Transverse colon (tissue), 4 donors: ENCODE measurements around the gene DAP3. TPM values are rescaled to one million over a fixed set of nuclear protein-coding genes. Genes with fewer than 3 reads are reported as not detected.

Source experiments
- DNase-seq: peaks from one replicate; pipeline ENCODE4 v3.0.0-alpha.2; 2019
- H3K27ac ChIP-seq, 4 donors: fragments of 200-600 bp; sonication (generic); 2 replicates each; pipeline ENCODE4 v1.5.1; 2016 to 2018; ENCODE audit warnings: inconsistent platforms in 4 of 4
- H3K27me3 ChIP-seq: fragments of 200-600 bp; sonication (generic); 2 replicates; pipeline ENCODE4 v1.5.1; 2017; ENCODE audit warnings: inconsistent platforms
- H3K36me3 ChIP-seq, 4 donors: fragments of 200-600 bp; sonication (generic); 2 replicates each; pipeline ENCODE4 v1.5.1; 2017 to 2019; ENCODE audit warnings: inconsistent platforms in 4 of 4
- H3K4me1 ChIP-seq, 4 donors: fragments of 200-600 bp; sonication (generic); 2 replicates each; pipeline ENCODE4 v1.5.1; 2017 to 2020; ENCODE audit warnings: inconsistent platforms in 4 of 4
- H3K4me3 ChIP-seq, 4 donors: fragments of 200-600 bp; sonication (generic); 1 replicate in 1 of 4; 2 replicates in 3 of 4; pipeline versions ENCODE4 v1.5.1 to v1.6.1; 2017 to 2019; ENCODE audit warnings: inconsistent platforms in 4 of 4
- H3K9me3 ChIP-seq, 2 donors: fragments of 200-600 bp; sonication (generic); 2 replicates each; pipeline ENCODE4 v1.5.1; 2017 to 2019; ENCODE audit warnings: inconsistent platforms in 2 of 2
- EP300 ChIP-seq: sonication (generic); formaldehyde crosslinking; IDR thresholded peaks from one replicate; pipeline ENCODE4 v1.6.1; 2017; ENCODE audit warnings: antibody characterized with exemption, low read depth
- POLR2A ChIP-seq: fragments of 450-650 bp; IDR thresholded peaks from one replicate; pipeline ENCODE4 v1.6.1; 2016; ENCODE audit warnings: antibody characterized with exemption, mild to moderate bottlenecking, moderate library complexity
- POLR2AphosphoS5 ChIP-seq, 3 donors: sonication (generic); formaldehyde crosslinking; IDR thresholded peaks; one replicate each; pipeline ENCODE4 v1.6.1; 2016; ENCODE audit warnings: antibody characterized with exemption in 3 of 3
- WGBS, 2 donors: methylation state at CpG; one replicate each; pipeline ENCODE4 v1.1.5; 2018; ENCODE audit warnings: low coverage in 1 of 2; 5-methylcytosine and 5-hydroxymethylcytosine counted together
- in situ Hi-C, 4 donors: fragments of 200-750 bp; cut with MboI; loops; one replicate each; pipeline versions ENCODE4 v1.15.0 to v1.15.1; 2017; ENCODE audit warnings: low sequenced_read_pairs in 3 of 4, low pct_ligation_motif_present in 1 of 4, low pct_unique_long_range_greater_than_20kb in 1 of 4
- intact Hi-C: fragments of 100-400 bp; cut with DNase I; formaldehyde crosslinking; loops from one replicate; pipeline ENCODE4 v1.15.1; 2023; ENCODE audit warnings: low total_unique reads
- total RNA-seq, 4 donors: library from RNA; depleted of rRNA; stranded (reverse); fragments of >200 nt; gene quantifications; one replicate each; pipeline ENCODE4 v1.1.0, GENCODE V29; 2016
- TF ChIP-seq, protein P1 (sequence below), 5 experiments: fragments of 200-600 bp in 3 of 5; fragments of 450-650 bp in 2 of 5; sonication (generic) in 3 of 5; IDR thresholded peaks; 1 replicate in 2 of 5; 2 replicates in 3 of 5; pipeline ENCODE4 v1.5.1; 2016 to 2017; ENCODE audit warnings: antibody characterized with exemption in 5 of 5, inconsistent platforms in 3 of 5, mild to moderate bottlenecking in 2 of 5, moderate library complexity in 1 of 5

Gene DAP3
- total RNA-seq, 4 donors from 2014 or later: 81.9 to 134 (median 106) TPM

DNA sequence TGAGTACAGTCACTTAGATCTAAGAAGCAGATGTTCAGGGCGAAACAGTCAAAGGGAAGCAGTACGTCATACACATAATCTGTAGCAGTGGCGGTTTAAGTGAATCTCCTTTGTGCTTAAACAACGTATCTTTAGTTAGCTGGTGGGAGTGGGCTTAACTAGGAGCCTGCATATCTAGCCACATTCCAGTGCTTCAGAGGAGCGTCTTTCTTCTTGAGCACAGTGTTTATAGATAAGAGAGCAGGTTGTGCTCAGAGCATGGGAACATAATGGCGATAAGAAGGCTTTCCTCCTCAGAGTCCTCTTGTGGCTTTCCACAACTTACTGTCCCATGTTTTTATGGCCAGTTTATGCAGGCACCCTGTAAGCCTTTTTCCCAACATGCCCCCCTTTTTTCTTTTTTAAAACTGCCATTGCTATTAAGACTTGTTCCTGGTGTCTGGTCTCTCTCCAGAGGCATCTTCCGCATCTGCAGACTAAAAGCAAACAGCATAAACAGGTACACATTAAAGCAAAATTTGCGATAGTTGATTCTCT lies 3.2 kb downstream of the DAP3 start:
- Histone ChIP-seq H3K4me1 (peaks cover 8 to 22% (median 10%) of the 10 kb centered on the region in 4 donors), H3K4me3 (no peak overlapping the region), H3K36me3 (no peaks in the 10 kb centered on the region), H3K27me3 (no peaks in the 10 kb centered on the region), H3K27ac (no peak overlapping the region), H3K9me3 (no peaks in the 10 kb centered on the region)
- WGBS, 2 donors: 91 to 93% methylated on average over 8 of the region's 8 CpGs
- TF ChIP-seq POLR2AphosphoS5 (IDR thresholded peaks at IDR 0.05) (no peak), POLR2A (no peak), EP300 (no peak)
- TF ChIP-seq, protein P1, sequence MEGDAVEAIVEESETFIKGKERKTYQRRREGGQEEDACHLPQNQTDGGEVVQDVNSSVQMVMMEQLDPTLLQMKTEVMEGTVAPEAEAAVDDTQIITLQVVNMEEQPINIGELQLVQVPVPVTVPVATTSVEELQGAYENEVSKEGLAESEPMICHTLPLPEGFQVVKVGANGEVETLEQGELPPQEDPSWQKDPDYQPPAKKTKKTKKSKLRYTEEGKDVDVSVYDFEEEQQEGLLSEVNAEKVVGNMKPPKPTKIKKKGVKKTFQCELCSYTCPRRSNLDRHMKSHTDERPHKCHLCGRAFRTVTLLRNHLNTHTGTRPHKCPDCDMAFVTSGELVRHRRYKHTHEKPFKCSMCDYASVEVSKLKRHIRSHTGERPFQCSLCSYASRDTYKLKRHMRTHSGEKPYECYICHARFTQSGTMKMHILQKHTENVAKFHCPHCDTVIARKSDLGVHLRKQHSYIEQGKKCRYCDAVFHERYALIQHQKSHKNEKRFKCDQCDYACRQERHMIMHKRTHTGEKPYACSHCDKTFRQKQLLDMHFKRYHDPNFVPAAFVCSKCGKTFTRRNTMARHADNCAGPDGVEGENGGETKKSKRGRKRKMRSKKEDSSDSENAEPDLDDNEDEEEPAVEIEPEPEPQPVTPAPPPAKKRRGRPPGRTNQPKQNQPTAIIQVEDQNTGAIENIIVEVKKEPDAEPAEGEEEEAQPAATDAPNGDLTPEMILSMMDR (IDR thresholded peaks at IDR 0.05): no peak
- intact Hi-C loops (no loop called here), in situ Hi-C loops (no loop called here)
- DNase-seq: no peak

DNA sequence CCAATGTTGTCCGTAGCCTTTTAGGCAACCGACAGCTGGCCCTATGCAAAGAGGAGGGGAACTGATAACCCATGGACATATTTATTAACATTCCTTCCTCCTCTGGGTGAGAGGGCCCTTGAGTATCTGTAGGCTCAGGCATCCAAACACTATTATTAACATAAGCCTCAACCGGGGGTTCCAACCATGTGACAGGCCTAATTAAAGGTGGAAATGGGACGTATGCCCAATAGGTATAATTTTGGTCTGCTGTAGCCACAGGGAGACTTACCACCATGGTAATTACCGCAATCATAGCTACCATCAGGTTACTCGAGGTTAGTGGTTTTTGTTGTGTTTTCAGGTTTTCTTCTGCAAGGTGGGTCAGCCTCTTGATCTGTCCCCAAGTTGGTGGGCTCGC lies 5.3 kb downstream of the DAP3 start:
- Histone ChIP-seq H3K4me3 (no peak overlapping the region), H3K4me1 (peaks cover 8 to 22% (median 10%) of the 10 kb centered on the region in 4 donors), H3K36me3 (no peaks in the 10 kb centered on the region), H3K27ac (no peak overlapping the region), H3K9me3 (no peaks in the 10 kb centered on the region), H3K27me3 (no peaks in the 10 kb centered on the region)
- intact Hi-C loops (no loop called here), in situ Hi-C loops (no loop called here)
- no peak for DNase-seq
- WGBS, 2 donors: 95 to 100% methylated on average over 3 to 7 of the region's 7 CpGs
- no peak for TF ChIP-seq POLR2A
- no peak for TF ChIP-seq POLR2AphosphoS5 (IDR thresholded peaks at IDR 0.05)
- no peak for TF ChIP-seq EP300
- TF ChIP-seq, protein P1 (IDR thresholded peaks at IDR 0.05): no peak

DNA sequence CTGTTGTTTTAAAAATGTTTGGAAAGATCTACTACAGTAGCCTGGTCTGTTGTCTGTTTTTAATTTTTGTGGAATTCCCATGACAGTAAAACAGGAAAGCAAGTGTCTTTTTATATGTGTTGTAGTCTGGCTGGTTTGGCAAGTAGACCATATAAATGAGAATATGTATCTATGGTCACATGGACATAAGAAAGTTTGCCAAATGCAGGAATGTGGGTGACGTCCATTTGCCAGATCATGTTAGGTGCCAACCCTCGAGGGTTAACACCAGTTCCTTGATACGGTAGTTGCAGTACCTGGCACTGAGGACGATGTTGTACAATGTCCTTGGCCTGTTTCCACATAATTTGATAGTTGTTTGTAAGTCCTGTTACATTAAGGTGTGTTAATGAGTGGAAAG lies 6.2 kb downstream of the DAP3 start:
- 49 to 67% methylated on average over 4 of the region's 4 CpGs for WGBS, 2 donors
- in situ Hi-C loops: no loop called here
- Histone ChIP-seq H3K4me1 (peaks cover 3 to 15% (median 7%) of the 10 kb centered on the region in 4 donors), H3K4me3 (no peak overlapping the region), H3K27ac (no peak overlapping the region), H3K27me3 (no peaks in the 10 kb centered on the region), H3K36me3 (no peaks in the 10 kb centered on the region), H3K9me3 (no peaks in the 10 kb centered on the region)
- intact Hi-C loops: no loop called here
- TF ChIP-seq POLR2A (no peak), EP300 (no peak), POLR2AphosphoS5 (IDR thresholded peaks at IDR 0.05) (no peak)
- TF ChIP-seq, protein P1 (IDR thresholded peaks at IDR 0.05): no peak
- DNase-seq: no peak

DNA sequence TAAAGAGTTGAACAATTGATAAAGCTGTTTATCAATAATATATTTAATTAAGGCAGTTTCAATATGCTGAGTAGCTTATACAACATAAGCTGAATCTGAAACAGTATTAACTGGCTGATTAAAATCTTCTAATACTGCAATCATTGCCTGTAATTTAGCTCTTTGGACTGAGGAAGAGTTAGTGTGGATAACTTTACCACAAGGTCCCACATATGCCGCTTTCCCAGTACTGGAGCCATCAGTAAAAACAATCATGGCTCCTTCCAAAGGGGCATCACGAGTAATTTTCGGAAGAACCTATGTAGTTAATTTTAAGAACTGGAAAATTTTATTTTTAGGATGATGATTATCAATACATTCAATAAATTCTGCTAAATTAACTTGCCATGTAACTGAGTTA lies 6.7 kb downstream of the DAP3 start:
- intact Hi-C loops: no loop called here
- 94 to 100% methylated on average over 3 of the region's 3 CpGs for WGBS, 2 donors
- no peak for DNase-seq
- H3K36me3 ChIP-seq: no peaks in the 10 kb centered on the region
- no peaks in the 10 kb centered on the region for H3K27me3 ChIP-seq
- H3K27ac ChIP-seq: no peak overlapping the region
- no peaks in the 10 kb centered on the region for H3K9me3 ChIP-seq
- no peak overlapping the region for H3K4me3 ChIP-seq
- in situ Hi-C loops: no loop called here
- TF ChIP-seq POLR2AphosphoS5 (IDR thresholded peaks at IDR 0.05) (no peak), EP300 (no peak), POLR2A (no peak)
- TF ChIP-seq, protein P1 (IDR thresholded peaks at IDR 0.05): no peak
- H3K4me1 ChIP-seq: peaks cover 0 to 10% (median 2%) of the 10 kb centered on the region in 4 donors
